ENCODE results near the gene EFNA2. TPM values are rescaled to one million over a fixed set of nuclear protein-coding genes. Genes with fewer than 3 reads are reported as not detected.

The EFNA2 gene
- total and polyA plus RNA-seq, 2 experiments from 2014 or later: 2.7 to 10.3 TPM

- Histone ChIP-seq H3K79me2 (replicated peaks; ENCODE audit: insufficient read depth) (no peaks in the 10 kb centered on the region), H4K20me1 (replicated peaks; ENCODE audit: insufficient read depth) (no peaks in the 10 kb centered on the region), H3K36me3 (ENCODE audit: insufficient read depth) (no peaks in the 10 kb centered on the region), H3K4me1 (ENCODE audit: insufficient read depth) (no peaks in the 10 kb centered on the region), H3K4me2 (no peak overlapping the region), H2AFZ (peak overlapping the region; percentile 32; the same call in 1 of the 2 replicates), H3F3A (replicated peaks; ENCODE audit: low read depth) (no peaks in the 10 kb centered on the region), H3K9me2 (ENCODE audit: insufficient read depth) (no peaks in the 10 kb centered on the region), H3K27me3 (ENCODE audit: insufficient read depth) (no peaks in the 10 kb centered on the region), H3K27ac (ENCODE audit: low read depth) (no peak overlapping the region), H3K4me3 (no peak overlapping the region)
- Mint-ChIP-seq H3K27ac (no peak overlapping the region), H3K4me3 (no peak overlapping the region), H3K9me3 (no peaks in the 10 kb centered on the region), H3K4me1 (no peaks in the 10 kb centered on the region), H3K27me3 (ENCODE audit: insufficient read depth, low read depth, poor library complexity) (peaks cover 2% of the 10 kb centered on the region), H3K36me3 (ENCODE audit: low read depth) (no peaks in the 10 kb centered on the region)
- DNase-seq (ENCODE audit: low spot score) (no peak), ATAC-seq (no peak; the same call in 2 of the 3 replicates)
- no peak for TF ChIP-seq POLR2AphosphoS5 (IDR thresholded peaks at IDR 0.05; ENCODE audit: low read depth)
- TF ChIP-seq CTCF (conservative IDR thresholded peaks at IDR 0.05; ENCODE audit: low read depth in 2 of 2): no peak
- TF ChIP-seq ZNF331 (CRISPR knock-in tag; IDR thresholded peaks at IDR 0.05; ENCODE audit: low read depth): no peak
- TF ChIP-seq ETS1 (IDR thresholded peaks at IDR 0.05): no peak
- no peak for TF ChIP-seq CREB1 (CRISPR knock-in tag; IDR thresholded peaks at IDR 0.05; ENCODE audit: low read depth)
- no peak for TF ChIP-seq ZNF462 (CRISPR knock-in tag; IDR thresholded peaks at IDR 0.05)
- TF ChIP-seq EZH2 (IDR thresholded peaks at IDR 0.05; ENCODE audit: low read depth, unreplicated experiment): no peak
- TF ChIP-seq STAT1 (IDR thresholded peaks at IDR 0.05; ENCODE audit: unreplicated experiment): no peak
- TF ChIP-seq NANOG (IDR thresholded peaks at IDR 0.05; ENCODE audit: borderline replicate concordance): no peak
- no peak for TF ChIP-seq EZH2phosphoT487 (IDR thresholded peaks at IDR 0.05; ENCODE audit: unreplicated experiment)
- TF ChIP-seq JUNB (IDR thresholded peaks at IDR 0.05; ENCODE audit: unreplicated experiment): no peak
- no peak for TF ChIP-seq REST (IDR thresholded peaks at IDR 0.05; ENCODE audit: unreplicated experiment)
Observed at GRCh38 chr19:1340681-1341469, 55.2 kb downstream of the EFNA2 start.

Data from GM23338 (cell line).